OCI-LY3 (cell line): ENCODE measurements around the gene SYT5.

ENCODE experiments used
- H2AFZ ChIP-seq: fragments of 200-600, 300-600 bp; shearing (Covaris generic); 2 replicates; pipeline ENCODE4 v1.6.0; 2014; ENCODE audit warnings: antibody characterized with exemption, low read depth, low read length
- H3K27ac ChIP-seq: fragments of 200-600, 300-600 bp; sonication (generic); 2 replicates; pipeline ENCODE4 v1.5.1; 2014; ENCODE audit warnings: mild to moderate bottlenecking, low read length, moderate library complexity, mixed read lengths
- H3K27me3 ChIP-seq: fragments of 200-600, 300-600 bp; sonication (generic); 2 replicates; pipeline ENCODE4 v1.6.1; 2014; ENCODE audit warnings: low read depth, low read length, mixed read lengths
- H3K36me3 ChIP-seq: fragments of 200-600, 300-600 bp; sonication (generic); replicated peaks from 2 replicates; pipeline ENCODE3; 2014; ENCODE audit warnings: low read depth, low read length, mixed read lengths
- H3K4me1 ChIP-seq: fragments of 300-600, 200-600 bp; sonication (generic); 2 replicates; pipeline ENCODE4 v1.6.1; 2014; ENCODE audit warnings: low read length, mixed read lengths
- H3K4me2 ChIP-seq: fragments of 200-600, 300-600 bp; sonication (generic); 2 replicates; pipeline ENCODE4 v1.6.1; 2014; ENCODE audit warnings: low read length, mixed read lengths
- H3K4me3 ChIP-seq: fragments of 300-600, 200-600 bp; sonication (generic); 2 replicates; pipeline ENCODE4 v1.5.1; 2014; ENCODE audit warnings: antibody characterized with exemption, mild to moderate bottlenecking, low read length, moderate library complexity
- H3K79me2 ChIP-seq: fragments of 300-600, 200-600 bp; shearing (Covaris generic); 2 replicates; pipeline ENCODE4 v1.6.1; 2014; ENCODE audit warnings: mild to moderate bottlenecking, low read length, mixed read lengths
- H3K9ac ChIP-seq: fragments of 300-600, 200-600 bp; shearing (Covaris generic); 2 replicates; pipeline ENCODE4 v1.6.0; 2014; ENCODE audit warnings: mild to moderate bottlenecking, low read length, moderate library complexity
- H3K9me3 ChIP-seq: fragments of 200-600, 300-600 bp; shearing (Covaris generic); 2 replicates; pipeline ENCODE4 v1.6.1; 2014; ENCODE audit warnings: low read length, mixed read lengths; ENCODE audit not compliant: insufficient read depth
- H4K20me1 ChIP-seq: fragments of 200-600, 300-600 bp; sonication (generic); 2 replicates; pipeline ENCODE4 v1.6.1; 2016; ENCODE audit warnings: low read length, mixed read lengths; ENCODE audit not compliant: insufficient read depth
- CTCF ChIP-seq: fragments of 200-600, 300-600 bp; sonication (generic); IDR thresholded peaks from 2 replicates; pipeline ENCODE4 v1.5.1; 2014; ENCODE audit warnings: antibody characterized with exemption, low read length, low read depth
- EZH2phosphoT487 ChIP-seq: fragments of 200-600 bp; shearing (Covaris generic); IDR thresholded peaks from 2 replicates; pipeline ENCODE4 v1.6.1; 2018; ENCODE audit warnings: antibody characterized with exemption, mixed run types, low read depth

The SYT5 gene

DNA sequence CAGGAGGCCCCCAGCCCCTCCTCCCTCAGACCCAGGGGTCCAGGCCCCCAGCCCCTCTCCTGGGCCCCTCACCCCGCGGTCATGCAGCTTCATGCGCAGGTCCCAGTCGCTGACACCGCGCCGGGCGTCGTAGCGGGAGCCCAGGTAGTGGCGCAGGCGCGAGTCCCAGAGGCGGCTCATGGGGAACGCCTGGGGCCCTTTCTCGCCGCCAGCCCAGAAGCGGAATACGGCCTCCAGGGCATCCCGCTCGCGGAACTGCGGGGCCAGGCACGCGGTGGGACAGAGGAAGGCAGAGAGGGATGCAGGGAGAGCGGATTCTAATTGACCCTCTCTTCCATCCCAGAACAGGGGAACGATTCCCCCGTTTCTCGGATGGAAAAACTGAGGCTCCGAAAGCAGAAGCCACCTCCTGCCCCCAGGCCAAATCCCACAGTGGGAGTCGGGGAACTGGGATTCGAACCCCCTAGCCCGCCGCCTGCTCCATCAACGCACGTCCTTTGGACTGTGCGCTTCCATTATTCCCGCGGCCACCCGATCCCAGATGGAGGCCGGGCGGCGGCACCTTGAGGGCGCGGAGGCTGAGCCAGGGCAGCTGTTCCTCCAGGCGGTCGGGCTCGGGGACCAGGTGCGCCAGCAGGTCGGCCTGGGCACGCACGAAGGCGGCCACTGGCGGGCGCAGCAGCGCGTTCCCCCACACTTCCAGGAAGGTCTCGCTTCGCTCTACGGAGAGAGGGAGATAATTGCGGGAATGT is 18.3 kb downstream of the SYT5 start:
- Histone ChIP-seq H4K20me1 (no peaks in the 10 kb centered on the region), H3K4me1 (no peaks in the 10 kb centered on the region), H3K9me3 (no peaks in the 10 kb centered on the region), H3K79me2 (no peaks in the 10 kb centered on the region), H3K36me3 (no peaks in the 10 kb centered on the region), H3K9ac (no peak overlapping the region), H3K4me3 (no peak overlapping the region), H3K4me2 (no peak overlapping the region), H3K27me3 (peaks cover 7% of the 10 kb centered on the region; the same call in 1 of the 2 replicates), H3K27ac (no peak overlapping the region), H2AFZ (no peak overlapping the region)
- TF ChIP-seq CTCF = no peak
- TF ChIP-seq EZH2phosphoT487 = no peak

- Histone ChIP-seq H3K4me2 (peak overlapping the region; percentile 45), H2AFZ (0 out of 2 replicates have a peak overlapping the region, but pooled peaks have one; percentile 26)
These were observed 19.1 kb downstream of the SYT5 start for GRCh38 chr19:55160986-55161365.

DNA sequence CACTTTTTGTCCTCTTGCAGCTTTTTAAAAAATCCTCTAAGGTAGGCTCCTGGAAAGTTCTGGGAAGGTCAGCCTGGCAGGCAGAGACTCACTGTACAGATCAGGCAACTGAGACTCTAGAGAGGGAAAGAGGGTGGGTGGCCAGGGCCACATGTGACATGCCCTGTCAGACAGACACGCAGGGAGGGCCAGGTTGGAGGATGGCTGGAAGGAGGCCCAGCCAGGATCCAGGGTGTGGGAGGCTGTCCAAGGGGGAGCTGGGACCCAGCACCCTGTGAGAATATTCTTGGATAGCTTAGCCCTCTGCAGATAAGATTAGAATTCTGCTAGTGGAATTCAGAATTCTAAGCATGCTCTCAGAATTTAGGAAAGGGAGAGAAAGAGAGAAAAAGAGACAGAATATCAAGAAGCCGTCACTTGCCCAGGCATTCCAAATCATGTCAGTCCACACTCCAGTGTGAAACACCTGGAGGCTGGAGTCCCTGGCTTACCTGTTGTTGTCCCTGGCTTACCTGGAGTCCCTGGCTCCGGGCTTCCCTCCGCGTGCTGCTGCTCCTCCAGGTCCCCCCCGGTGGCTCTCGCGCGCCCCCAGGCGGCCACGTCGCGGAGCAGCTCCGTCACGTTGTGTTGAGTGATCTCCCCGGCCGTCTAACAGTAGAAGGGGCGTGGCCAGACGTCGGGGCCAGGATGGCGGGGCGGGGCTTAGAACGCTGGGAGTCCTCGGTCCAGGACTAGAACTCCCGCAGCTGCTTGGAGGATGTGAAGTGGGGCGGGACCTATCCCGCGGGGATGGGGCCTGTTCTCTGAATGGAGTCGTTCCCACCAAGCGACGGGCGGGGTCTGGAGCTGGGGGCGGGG is 19.7 kb downstream of the SYT5 start:
- H3K27ac ChIP-seq = no peak overlapping the region

More at GRCh38 chr19:55160986-55161365, 19.1 kb downstream of the SYT5 start:
- TF ChIP-seq EZH2phosphoT487 (no peak), CTCF (no peak)
- no peaks in the 10 kb centered on the region for H3K4me1 ChIP-seq
- no peaks in the 10 kb centered on the region for H3K9me3 ChIP-seq
- H3K79me2 ChIP-seq = no peaks in the 10 kb centered on the region
- peaks cover 7% of the 10 kb centered on the region; the same call in 1 of the 2 replicates for H3K27me3 ChIP-seq
- no peaks in the 10 kb centered on the region for H4K20me1 ChIP-seq
- H3K36me3 ChIP-seq = no peaks in the 10 kb centered on the region
- H3K4me3 ChIP-seq = peak overlapping the region; percentile 62
- no peak overlapping the region for H3K27ac ChIP-seq
- H3K9ac ChIP-seq = no peak overlapping the region

More for the DNA sequence above, 19.7 kb downstream of the SYT5 start:
- H3K36me3 ChIP-seq = no peaks in the 10 kb centered on the region
- no peaks in the 10 kb centered on the region for H3K9me3 ChIP-seq
- no peak overlapping the region for H3K9ac ChIP-seq
- H2AFZ ChIP-seq = peak overlapping the region; percentile 37; the same call in 1 of the 2 replicates
- H3K4me2 ChIP-seq = peak overlapping the region; percentile 45
- no peaks in the 10 kb centered on the region for H4K20me1 ChIP-seq
- H3K27me3 ChIP-seq = peaks cover 7% of the 10 kb centered on the region; the same call in 1 of the 2 replicates
- no peaks in the 10 kb centered on the region for H3K79me2 ChIP-seq
- H3K4me3 ChIP-seq = peak overlapping the region; percentile 62
- no peak for TF ChIP-seq EZH2phosphoT487
- TF ChIP-seq CTCF = peak; percentile 97
- H3K4me1 ChIP-seq = no peaks in the 10 kb centered on the region
